Gastrocnemius medialis (tissue), 4 donors: Measurements from ENCODE around the gene SYCN. TPM values are rescaled to one million over a fixed set of nuclear protein-coding genes. Genes with fewer than 3 reads are reported as not detected.
"Not testable (repeated sequence)": the region's sequence is repeated elsewhere in the genome, so short reads cannot be mapped to it uniquely, and the experiment has no call there.

Experiments
- ATAC-seq, 2 donors: fragments of 150-250 bp; one replicate each; pipeline ENCODE4 v1.9.1; 2016
- DNase-seq, 2 donors: peaks; one replicate each; pipeline ENCODE4 v3.0.0-alpha.2; 2019
- H3K27ac ChIP-seq, 4 donors: fragments of 200-600 bp; sonication (generic); 1 replicate in 1 of 4; 2 replicates in 3 of 4; pipeline ENCODE4 v1.5.1; 2016 to 2018; ENCODE audit warnings: mild to moderate bottlenecking in 2 of 4, moderate library complexity in 1 of 4
- H3K27me3 ChIP-seq, 3 donors: fragments of 200-600 bp; sonication (generic) in 2 of 3; 1 replicate in 1 of 3; 2 replicates in 2 of 3; pipeline versions ENCODE4 v1.5.1 to v1.6.0; 2016 to 2019; ENCODE audit warnings: mild to moderate bottlenecking in 1 of 3, moderate library complexity in 1 of 3
- H3K36me3 ChIP-seq, 2 donors: fragments of 200-600 bp; sonication (generic) in 1 of 2; one replicate each; pipeline ENCODE4 v1.5.1; 2017 to 2018
- H3K4me1 ChIP-seq, 2 donors: fragments of 200-600 bp; sonication (generic) in 1 of 2; one replicate each; pipeline ENCODE4 v1.5.1; 2016 to 2017; ENCODE audit warnings: mild to moderate bottlenecking in 2 of 2
- H3K4me3 ChIP-seq, 4 donors: fragments of 200-600 bp; sonication (generic) in 3 of 4; 1 replicate in 1 of 4; 2 replicates in 3 of 4; pipeline ENCODE4 v1.5.1; 2016 to 2019; ENCODE audit warnings: mild to moderate bottlenecking in 2 of 4
- H3K9me3 ChIP-seq, 3 donors: fragments of 200-600 bp; sonication (generic) in 2 of 3; 1 replicate in 1 of 3; 2 replicates in 2 of 3; pipeline ENCODE4 v1.5.1; 2016 to 2019
- CTCF ChIP-seq, 5 experiments: fragments of 450-650 bp in 3 of 5; fragments of 200-600 bp in 2 of 5; sonication (generic) in 2 of 5; IDR thresholded peaks in 4 of 5; conservative IDR thresholded peaks in 1 of 5; 1 replicate in 4 of 5; 2 replicates in 1 of 5; pipeline ENCODE4 v1.5.1; 2016 to 2019; ENCODE audit warnings: antibody characterized with exemption in 5 of 5, mild to moderate bottlenecking in 3 of 5, moderate library complexity in 3 of 5
- POLR2A ChIP-seq, 2 donors: fragments of 450-650 bp; IDR thresholded peaks; one replicate each; pipeline ENCODE4 v1.6.1; 2017; ENCODE audit warnings: antibody characterized with exemption in 2 of 2, mild to moderate bottlenecking in 2 of 2, moderate library complexity in 2 of 2
- in situ Hi-C, 4 donors: fragments of 200-750 bp; cut with MboI; loops; one replicate each; pipeline versions ENCODE4 v1.15.0 to v1.8.0; 2017; ENCODE audit warnings: low sequenced_read_pairs in 4 of 4
- intact Hi-C: fragments of 100-400 bp; cut with DNase I; formaldehyde crosslinking; loops from one replicate; pipeline ENCODE4 v1.15.1; 2023; ENCODE audit warnings: low total_unique reads
- total RNA-seq, 4 donors: library from RNA; depleted of rRNA; stranded (reverse); fragments of >200 nt; gene quantifications; one replicate each; pipeline versions ENCODE4 v1.1.0 to v1.2.3, GENCODE V29; 2016

Gene SYCN
- total RNA-seq, 4 donors from 2014 or later: not detected

- DNase-seq (no peak), ATAC-seq (no peak)
- Histone ChIP-seq H3K4me1 (no peaks in the 10 kb centered on the region), H3K9me3 (no peaks in the 10 kb centered on the region), H3K27me3 (peaks cover 0 to 9% (median 3%) of the 10 kb centered on the region in 3 donors), H3K4me3 (no peak overlapping the region), H3K36me3 (no peaks in the 10 kb centered on the region), H3K27ac (no peak overlapping the region)
- intact Hi-C loops: no loop called here
- no peak for TF ChIP-seq CTCF (IDR thresholded peaks at IDR 0.05 in 4 of 5, conservative IDR thresholded peaks at IDR 0.05 in 1 of 5)
- no peak for TF ChIP-seq POLR2A (IDR thresholded peaks at IDR 0.05)
- in situ Hi-C loops: no loop called here
Observed at GRCh38 chr19:39223703-39224279, 19.7 kb upstream of the SYCN start.

DNA sequence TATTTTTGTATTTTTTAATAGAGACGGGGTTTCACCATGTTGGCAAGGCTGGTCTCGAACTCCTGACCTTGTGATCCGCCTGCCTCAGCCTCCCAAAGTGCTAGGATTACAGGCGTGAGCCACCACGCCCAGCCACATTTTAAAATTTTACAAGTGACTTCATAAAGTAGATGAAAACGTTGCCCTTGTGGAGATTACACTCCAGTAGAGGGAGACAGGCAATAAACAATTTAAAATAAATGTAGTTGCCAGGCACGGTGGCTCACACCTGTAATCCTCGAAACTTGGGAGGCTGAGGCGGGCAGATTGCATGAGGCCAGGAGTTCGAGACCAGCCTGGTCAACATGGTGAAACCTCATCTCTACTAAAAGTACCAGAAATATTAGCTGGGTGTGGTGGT is 15.0 kb upstream of the SYCN start:
- H3K9me3 ChIP-seq, intact Hi-C loops, in situ Hi-C loops, DNase-seq, H3K4me3 ChIP-seq, H3K36me3 ChIP-seq, H3K4me1 ChIP-seq, H3K27ac ChIP-seq, ATAC-seq: not testable (repeated sequence)
- peaks cover 0 to 15% (median 9%) of the 10 kb centered on the region in 3 donors for H3K27me3 ChIP-seq

- TF ChIP-seq CTCF (IDR thresholded peaks at IDR 0.05 in 4 of 5, conservative IDR thresholded peaks at IDR 0.05 in 1 of 5): no peak
- no peak for TF ChIP-seq POLR2A (IDR thresholded peaks at IDR 0.05)
- Histone ChIP-seq H3K9me3 (no peaks in the 10 kb centered on the region), H3K27me3 (peaks cover 0 to 11% (median 9%) of the 10 kb centered on the region in 3 donors), H3K4me3 (no peak overlapping the region), H3K36me3 (no peaks in the 10 kb centered on the region), H3K27ac (no peak overlapping the region), H3K4me1 (no peaks in the 10 kb centered on the region)
- no peak for DNase-seq
- intact Hi-C loops (no loop called here), in situ Hi-C loops (no loop called here)
- no peak for ATAC-seq
Observed at GRCh38 chr19:39218230-39219007, 14.4 kb upstream of the SYCN start.

DNA sequence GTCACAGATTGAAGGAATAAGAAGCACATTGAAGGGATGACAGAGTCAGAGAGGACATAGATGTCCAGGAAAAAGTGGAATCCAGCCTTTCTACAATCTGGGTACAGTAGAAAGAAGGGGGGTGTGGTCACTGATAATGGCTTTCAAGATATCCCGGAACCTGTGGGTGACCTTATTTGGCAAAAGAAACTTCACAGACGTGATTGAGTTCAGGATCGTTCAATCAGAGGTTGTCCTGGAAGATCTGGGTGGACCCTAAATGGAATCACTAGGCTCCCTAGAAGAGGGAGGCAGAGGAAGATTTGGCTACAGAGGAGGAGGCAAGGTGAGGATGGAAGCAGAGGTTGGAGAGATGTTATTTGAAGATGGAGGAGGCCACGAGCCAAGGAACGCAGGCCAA is 13.0 kb upstream of the SYCN start:
- Histone ChIP-seq H3K27ac (no peak overlapping the region), H3K4me1 (no peaks in the 10 kb centered on the region), H3K4me3 (no peak overlapping the region), H3K36me3 (no peaks in the 10 kb centered on the region), H3K9me3 (no peaks in the 10 kb centered on the region), H3K27me3 (peaks cover 0 to 9% (median 6%) of the 10 kb centered on the region in 3 donors)
- intact Hi-C loops (no loop called here), in situ Hi-C loops (no loop called here)
- no peak for TF ChIP-seq POLR2A (IDR thresholded peaks at IDR 0.05)
- no peak for TF ChIP-seq CTCF (IDR thresholded peaks at IDR 0.05 in 4 of 5, conservative IDR thresholded peaks at IDR 0.05 in 1 of 5)
- ATAC-seq: no peak
- no peak for DNase-seq

DNA sequence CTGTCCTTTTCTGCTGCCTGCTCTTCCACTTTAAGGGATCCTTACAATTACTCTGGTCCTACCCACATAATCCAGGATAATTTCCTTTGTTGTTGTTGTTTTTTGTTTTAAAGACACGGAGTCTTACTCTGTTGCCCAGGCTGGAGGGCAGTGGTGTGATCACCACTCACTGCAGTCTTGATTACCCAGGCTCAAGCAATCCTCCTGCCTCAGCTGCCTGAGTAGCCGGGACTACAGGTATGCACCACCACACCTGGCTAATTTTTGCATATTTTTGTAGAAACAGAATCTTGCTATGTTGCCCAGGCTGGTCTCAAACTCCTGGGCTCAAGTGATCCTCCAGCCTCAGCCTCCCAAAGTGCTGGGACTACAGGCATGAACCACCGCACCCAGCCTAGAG is 11.3 kb upstream of the SYCN start:
- H3K27me3 ChIP-seq, in situ Hi-C loops, H3K27ac ChIP-seq, H3K36me3 ChIP-seq, intact Hi-C loops, H3K4me1 ChIP-seq, H3K9me3 ChIP-seq, ATAC-seq, DNase-seq, H3K4me3 ChIP-seq: not testable (repeated sequence)
